HepG2 (cell line): ENCODE data around the gene TBX6. TPM values are rescaled to one million over a fixed set of nuclear protein-coding genes. Genes with fewer than 3 reads are reported as not detected.

Experiments used
- ARID4A ChIP-seq: sonication (generic); formaldehyde crosslinking; IDR thresholded peaks from 2 replicates; pipeline ENCODE4 v1.5.0; 2020; ENCODE audit warnings: mild to moderate bottlenecking, missing genetic modification reagents, borderline replicate concordance
- CTCF ChIP-seq: sonication (generic); formaldehyde crosslinking; IDR thresholded peaks from 2 replicates; pipeline ENCODE4 v1.5.0; 2020; ENCODE audit warnings: mild to moderate bottlenecking, missing genetic modification reagents, moderate library complexity
- FOXA1 ChIP-seq, 2 experiments: fragments of 450-650 bp in 1 of 2; sonication (generic) in 1 of 2; formaldehyde crosslinking in 1 of 2; IDR thresholded peaks; 2 replicates each; pipeline versions ENCODE4 v1.4.0 to v1.6.1; 2016 to 2020; ENCODE audit warnings: missing genetic modification reagents in 1 of 2
- FOXP4 ChIP-seq: sonication (generic); formaldehyde crosslinking; IDR thresholded peaks from 2 replicates; pipeline ENCODE4 v1.4.0; 2020; ENCODE audit warnings: missing genetic modification reagents
- HCFC1 ChIP-seq: fragments of 150-350 bp; IDR thresholded peaks from 2 replicates; pipeline ENCODE4 v1.6.1; 2014; ENCODE audit warnings: low read depth, low read length
- HHEX ChIP-seq: IDR thresholded peaks from 2 replicates; pipeline ENCODE4 v1.6.1; 2016; ENCODE audit warnings: control low read depth
- HNRNPH1 ChIP-seq: fragments of 200-400 bp; formaldehyde crosslinking; optimal IDR thresholded peaks from 2 replicates; pipeline ENCODE3; 2017; ENCODE audit warnings: mild to moderate bottlenecking, low read depth, low read length
- IRF9 ChIP-seq: sonication (generic); formaldehyde crosslinking; IDR thresholded peaks from 2 replicates; pipeline ENCODE4 v1.8.0; 2022; ENCODE audit warnings: missing genetic modification reagents, mild to moderate bottlenecking, borderline replicate concordance
- NFYB ChIP-seq: sonication (generic); formaldehyde crosslinking; IDR thresholded peaks from 2 replicates; pipeline ENCODE4 v1.4.0; 2020; ENCODE audit warnings: missing genetic modification reagents
- PTBP1 ChIP-seq: fragments of 200-400 bp; formaldehyde crosslinking; IDR thresholded peaks from 2 replicates; pipeline ENCODE4 v1.6.1; 2018; ENCODE audit warnings: low read length, low read depth; ENCODE audit not compliant: poor library complexity, severe bottlenecking
- RNF2 ChIP-seq: fragments of 450-650 bp; conservative IDR thresholded peaks from 2 replicates; pipeline ENCODE4 v1.6.1; 2016; ENCODE audit warnings: low read depth
- SIX4 ChIP-seq: sonication (generic); formaldehyde crosslinking; IDR thresholded peaks from 2 replicates; pipeline ENCODE4 v1.4.0; 2020; ENCODE audit warnings: missing genetic modification reagents
- SOX5 ChIP-seq: IDR thresholded peaks from 2 replicates; pipeline ENCODE4 v1.6.1; 2016; ENCODE audit warnings: borderline replicate concordance
- U2AF2 ChIP-seq: fragments of 200-400 bp; formaldehyde crosslinking; IDR thresholded peaks from 2 replicates; pipeline ENCODE4 v1.6.1; 2017; ENCODE audit warnings: low read depth, mild to moderate bottlenecking, low read length
- ZFP1 ChIP-seq: IDR thresholded peaks from 2 replicates; pipeline ENCODE4 v1.6.1; 2016
- ZNF20 ChIP-seq: sonication (generic); formaldehyde crosslinking; IDR thresholded peaks from 2 replicates; pipeline ENCODE4 v1.4.0; 2020; ENCODE audit warnings: mild to moderate bottlenecking, moderate library complexity, missing genetic modification reagents
- ZNF460 ChIP-seq: sonication (generic); formaldehyde crosslinking; IDR thresholded peaks from 2 replicates; pipeline ENCODE4 v1.5.1; 2020; ENCODE audit warnings: missing genetic modification reagents, mild to moderate bottlenecking, borderline replicate concordance
- ZNF569 ChIP-seq: sonication (generic); formaldehyde crosslinking; IDR thresholded peaks from 2 replicates; pipeline ENCODE4 v1.5.0; 2020; ENCODE audit warnings: mild to moderate bottlenecking, missing genetic modification reagents, moderate library complexity, borderline replicate concordance
- ZNF577 ChIP-seq: sonication (generic); formaldehyde crosslinking; IDR thresholded peaks from 2 replicates; pipeline ENCODE4 v1.4.0; 2020; ENCODE audit warnings: mild to moderate bottlenecking, low read depth, missing genetic modification reagents, borderline replicate concordance
- ZNF891 ChIP-seq: sonication (generic); formaldehyde crosslinking; IDR thresholded peaks from 2 replicates; pipeline ENCODE4 v1.5.0; 2020; ENCODE audit warnings: mild to moderate bottlenecking, missing genetic modification reagents
- polyA plus RNA-seq, 8 experiments: library from polyadenylated mRNA; depleted of rRNA in 3 of 8; stranded (reverse) in 7 of 8; unstranded in 1 of 8; fragments of >200 nt; fragmentation: Illumina TruSeq in 4 of 8; extraction: Trizol in 4 of 8; gene quantifications; 2 replicates each; pipeline versions ENCODE4 v1.2.1 to v1.2.3, GENCODE V29; 2011 to 2016; ENCODE audit warnings: low read depth in 4 of 8, missing spikeins in 1 of 8, mixed read lengths in 1 of 8; ENCODE audit not compliant: insufficient read depth in 1 of 8
- total RNA-seq, 5 experiments: library from RNA; depleted of rRNA; stranded (reverse); fragments of >200 nt; fragmentation: Illumina TruSeq; extraction: Trizol; gene quantifications; 2 replicates each; pipeline ENCODE4 v1.2.3, GENCODE V29; 2016; ENCODE audit warnings: low read depth in 1 of 5

Gene TBX6
- total and polyA plus RNA-seq, 2 of the 13 experiments (the other 11 are each of a cell fraction or from before 2014, with no cell fraction given): 0.24 to 0.42 TPM

- TF ChIP-seq SOX5 (CRISPR knock-in tag) (peak; percentile 96), FOXA1 (IDR thresholded peaks at IDR 0.05) (peak; percentile 98), FOXA1 (CRISPR knock-in tag; IDR thresholded peaks at IDR 0.05) (peak; percentile 100), SIX4 (CRISPR knock-in tag) (peak; percentile 82), ZNF460 (CRISPR knock-in tag) (peak; percentile 97), U2AF2 (no peak), ARID4A (CRISPR knock-in tag) (peak; percentile 78; the same call in 1 of the 2 replicates), ZNF891 (CRISPR knock-in tag) (no peak), CTCF (CRISPR knock-in tag) (peak; percentile 33), ZNF20 (CRISPR knock-in tag) (no peak), ZNF577 (CRISPR knock-in tag) (no peak), HHEX (CRISPR knock-in tag) (peak; percentile 89), HCFC1 (no peak), PTBP1 (no peak), ZNF569 (no peak; the same call in 1 of the 2 replicates), IRF9 (no peak; the same call in 1 of the 2 replicates), FOXP4 (peak; percentile 99), RNF2 (no peak), ZFP1 (CRISPR knock-in tag) (peak; percentile 94), NFYB (CRISPR knock-in tag) (0 out of 2 replicates have a peak, but pooled peaks have one; percentile 10), HNRNPH1 (no peak)
Measured at GRCh38 chr16:30139583-30140481, 48.1 kb upstream of the TBX6 start (continued).
